GM13977 (cell line): Measurements from ENCODE around the gene TDRKH.

Source experiments
- DNase-seq: peaks from one replicate; pipeline ENCODE4 v3.0.0; 2012; ENCODE audit warnings: low spot score
- CTCF ChIP-seq: IDR thresholded peaks from 2 replicates; pipeline ENCODE4 v1.5.1; 2012; ENCODE audit warnings: mild to moderate bottlenecking, control low read depth; ENCODE audit not compliant: insufficient read depth; ENCODE audit errors: extremely low read depth, missing control alignments
- in situ Hi-C: fragments of 300-500 bp; cut with MboI; formaldehyde crosslinking; loops from one replicate; pipeline ENCODE4 v1.12.0; 2022; ENCODE audit warnings: low sequenced_read_pairs, low pct_unique_long_range_greater_than_20kb, mixed read lengths, inconsistent platforms; ENCODE audit not compliant: unreplicated experiment

Gene TDRKH

GRCh38 chr1:151803915-151804314 is 13.6 kb upstream of the TDRKH start:
- no peak for TF ChIP-seq CTCF
- DNase-seq: no peak
- in situ Hi-C loops: no loop called here

- TF ChIP-seq CTCF: no peak
- peak; percentile 8 for DNase-seq
- in situ Hi-C loops: no loop called here
These were observed 12.9 kb upstream of the TDRKH start for GRCh38 chr1:151803164-151803563.

- in situ Hi-C loops: no loop called here
- TF ChIP-seq CTCF: no peak
- DNase-seq: no peak
These were observed 12.1 kb upstream of the TDRKH start for GRCh38 chr1:151802372-151802771.

GRCh38 chr1:151801846-151802245 is 11.5 kb upstream of the TDRKH start:
- no peak for DNase-seq
- in situ Hi-C loops: no loop called here
- no peak for TF ChIP-seq CTCF

GRCh38 chr1:151801310-151801820 is 11.1 kb upstream of the TDRKH start:
- DNase-seq: no peak
- in situ Hi-C loops: no loop called here
- TF ChIP-seq CTCF: no peak

GRCh38 chr1:151800830-151801229 is 10.5 kb upstream of the TDRKH start:
- no peak for DNase-seq
- no peak for TF ChIP-seq CTCF
- in situ Hi-C loops: no loop called here
